Suppressor macrophage treated with lipopolysaccharide for 4 hours (primary cell): ENCODE results near the gene ATRAID.
A peak's percentile ranks its signal among the peaks of the same experiment; 100 is the strongest.

ENCODE experiments used
- DNase-seq: peaks from one replicate; pipeline ENCODE4 v3.0.0-alpha.2; 2020

Gene ATRAID

GRCh38 chr2:27251766-27252165, 39.9 kb downstream of the ATRAID start:
- no peak for DNase-seq

- DNase-seq, result no peak
These were observed 43.3 kb downstream of the ATRAID start for GRCh38 chr2:27255187-27255586.

GRCh38 chr2:27255660-27256059, 43.8 kb downstream of the ATRAID start:
- DNase-seq, result no peak

GRCh38 chr2:27256855-27257454, 45.1 kb downstream of the ATRAID start:
- DNase-seq, result no peak

GRCh38 chr2:27258051-27258450, 46.2 kb downstream of the ATRAID start:
- DNase-seq, result no peak

GRCh38 chr2:27261241-27261925, 49.5 kb downstream of the ATRAID start:
- DNase-seq, result no peak

GRCh38 chr2:27261926-27262298, 50.1 kb downstream of the ATRAID start:
- DNase-seq, result no peak

GRCh38 chr2:27262379-27263286, 50.8 kb downstream of the ATRAID start, which contains the start of gene SLC30A3:
TSS of gene SLC30A3 (minus strand) at chr2:27263047. CDS start at chr2:27262906, 141 bp downstream.
- peak; percentile 71 for DNase-seq

GRCh38 chr2:27263287-27264252, 51.7 kb downstream of the ATRAID start:
- DNase-seq, result no peak

GRCh38 chr2:27264253-27264752, 52.5 kb downstream of the ATRAID start:
- DNase-seq, result no peak

- peak; percentile 79 for DNase-seq
These were observed 53.1 kb downstream of the ATRAID start for GRCh38 chr2:27264753-27265535.

GRCh38 chr2:27265536-27265870, 53.7 kb downstream of the ATRAID start:
- DNase-seq, result no peak
